ENCODE measurements around the gene GMDS.

GMDS gene

GRCh38 chr6:1800845-1801244, 444.6 kb downstream of the GMDS start:
- DNase-seq (ENCODE audit: low spot score), result no peak

GRCh38 chr6:1798965-1799325, 446.5 kb downstream of the GMDS start:
- DNase-seq (ENCODE audit: low spot score), result no peak

GRCh38 chr6:1798303-1798964, 447.0 kb downstream of the GMDS start:
- DNase-seq (ENCODE audit: low spot score), result no peak

DNA sequence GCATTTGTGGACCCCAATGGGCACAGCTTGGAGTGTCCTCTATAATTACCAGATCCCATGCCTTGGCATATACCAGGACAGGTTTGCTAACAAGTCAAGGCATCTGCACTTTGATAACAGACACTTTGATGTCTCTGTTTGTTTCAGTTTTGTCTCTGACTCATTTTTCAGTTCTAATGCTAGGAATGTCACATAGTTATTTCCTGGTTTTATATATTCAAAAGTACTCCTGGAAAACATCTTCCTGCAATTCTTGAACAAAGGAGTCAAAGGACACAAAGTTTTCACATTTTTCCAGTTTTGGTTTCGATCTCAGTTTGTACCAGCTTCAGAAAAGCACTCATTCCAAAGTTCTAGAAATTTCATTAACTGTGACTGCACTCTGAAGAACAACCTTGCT, 447.6 kb downstream of the GMDS start:
- no peak for DNase-seq (ENCODE audit: low spot score)

DNA sequence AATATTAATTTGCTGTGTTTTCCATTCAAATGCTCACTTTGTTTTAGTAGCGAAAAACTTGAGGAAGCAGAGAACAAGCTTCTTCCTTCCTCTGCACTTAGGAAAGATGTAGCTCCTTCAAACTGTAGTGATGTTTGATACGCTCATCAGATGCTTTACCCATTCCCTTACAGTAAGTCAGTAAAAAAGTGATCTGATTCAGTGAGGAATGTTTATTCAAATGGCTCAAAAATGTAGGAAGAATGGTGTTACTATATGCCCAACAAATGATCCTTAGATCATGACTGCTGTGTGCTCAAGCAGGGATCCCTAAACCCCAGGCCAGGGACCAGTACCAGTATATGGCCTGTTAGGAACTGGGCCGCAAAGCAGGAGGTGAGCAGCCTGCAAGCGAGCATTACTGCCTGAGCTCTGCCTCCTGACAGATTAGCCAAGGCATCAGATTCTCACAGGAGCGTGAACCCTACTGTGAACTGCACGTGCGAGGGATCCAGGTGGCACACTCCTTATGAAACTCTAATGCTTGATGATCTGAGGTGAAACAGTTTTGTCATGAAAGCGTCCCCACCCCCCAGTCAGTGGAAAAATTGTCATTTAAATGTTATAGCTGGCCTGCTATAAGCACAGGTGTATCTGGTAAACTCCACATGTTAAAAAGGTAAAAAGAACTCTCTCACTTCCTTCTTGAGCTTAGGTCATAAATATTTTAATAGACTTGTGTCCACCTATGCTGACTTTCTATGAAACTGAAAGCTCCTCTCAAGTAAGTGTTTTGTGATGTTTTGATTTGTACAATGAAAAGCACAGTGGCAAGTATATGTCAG, 448.5 kb downstream of the GMDS start:
- DNase-seq (ENCODE audit: low spot score), result no peak

- no peak for DNase-seq (ENCODE audit: low spot score)
These were observed 449.5 kb downstream of the GMDS start for GRCh38 chr6:1795910-1796309.

DNA sequence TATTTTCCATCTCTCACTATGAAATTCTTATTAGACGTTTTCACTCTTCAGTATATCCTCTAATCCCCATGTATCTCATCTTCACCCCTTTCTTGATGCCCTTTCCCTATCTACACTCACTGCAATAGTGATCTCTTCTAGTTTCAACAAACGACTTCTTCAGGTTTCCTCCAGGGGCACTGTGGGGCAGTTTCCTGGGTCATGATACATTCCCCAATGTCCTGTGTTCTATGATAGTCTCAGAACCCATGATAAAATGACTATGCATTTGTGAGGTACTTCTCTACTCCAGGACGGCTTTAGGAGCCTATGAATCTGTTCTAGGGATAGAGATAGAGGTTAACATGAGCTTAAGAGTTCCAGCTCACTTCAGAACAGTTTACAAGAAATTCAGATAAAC, 452.4 kb downstream of the GMDS start:
- no peak for DNase-seq (ENCODE audit: low spot score)

DNA sequence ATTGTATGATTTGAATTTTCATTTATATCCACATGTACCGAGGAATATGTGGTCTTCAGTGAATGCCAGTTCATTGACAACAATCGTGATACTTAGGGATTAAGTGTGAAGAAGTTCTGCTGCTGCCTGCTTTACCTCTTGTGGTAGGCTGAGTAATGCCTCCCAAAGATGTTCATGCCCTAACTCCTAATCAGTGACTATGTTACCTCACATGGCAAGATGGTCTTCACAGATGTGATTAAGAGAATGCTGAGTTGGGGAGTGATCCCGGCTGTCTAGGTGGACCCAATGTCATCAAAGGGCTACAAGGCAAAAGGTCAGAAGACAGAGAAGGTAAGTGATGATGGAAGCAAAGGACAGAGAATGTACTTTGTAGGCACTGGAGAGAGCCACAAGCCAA, 454.7 kb downstream of the GMDS start:
- DNase-seq (ENCODE audit: low spot score), result no peak

GRCh38 chr6:1789092-1789491, 456.3 kb downstream of the GMDS start:
- DNase-seq (ENCODE audit: low spot score), result no peak

DNA sequence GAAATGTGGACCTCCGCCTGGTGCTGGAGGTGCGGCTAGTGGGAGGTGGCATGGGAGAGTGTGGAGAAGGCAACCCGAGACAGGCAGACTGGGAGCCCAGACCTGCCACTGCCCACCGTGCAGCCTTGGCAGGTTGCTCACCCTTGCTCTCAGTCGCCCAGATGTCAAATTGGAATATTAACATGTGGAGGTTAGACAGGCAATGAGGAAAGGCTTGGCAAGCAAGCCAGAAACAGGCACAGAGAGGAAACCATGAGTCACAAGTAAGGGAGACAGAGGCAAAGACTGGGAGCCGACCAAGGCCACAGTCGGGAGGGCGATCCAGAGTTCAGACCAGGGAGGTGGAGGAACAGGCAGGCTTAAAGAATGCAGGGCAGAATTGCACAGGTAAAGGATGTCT, 457.5 kb downstream of the GMDS start:
- DNase-seq (ENCODE audit: low spot score), result no peak

- no peak for DNase-seq (ENCODE audit: low spot score)
These were observed 458.7 kb downstream of the GMDS start for GRCh38 chr6:1786455-1787453.

GRCh38 chr6:1784422-1784884, 461.0 kb downstream of the GMDS start:
- no peak for DNase-seq (ENCODE audit: low spot score)

DNA sequence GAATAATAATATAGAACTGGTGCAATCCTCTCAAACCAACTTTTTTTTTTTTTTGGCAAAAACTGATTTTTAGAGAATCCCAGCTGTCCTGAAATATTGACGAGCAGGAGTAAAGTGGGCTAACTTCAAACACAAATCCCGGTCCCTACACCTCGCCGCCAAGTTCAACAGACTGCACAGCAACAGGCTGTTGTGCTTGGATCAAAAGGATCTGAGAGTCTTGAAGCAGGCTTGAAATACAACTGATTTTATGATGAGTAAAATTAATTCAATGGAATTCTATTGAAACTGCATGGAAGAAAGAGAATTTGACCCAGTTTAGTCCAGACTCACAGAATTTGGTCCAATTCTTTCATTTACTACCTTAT, 463.6 kb downstream of the GMDS start:
- no peak for DNase-seq (ENCODE audit: low spot score)

DNA sequence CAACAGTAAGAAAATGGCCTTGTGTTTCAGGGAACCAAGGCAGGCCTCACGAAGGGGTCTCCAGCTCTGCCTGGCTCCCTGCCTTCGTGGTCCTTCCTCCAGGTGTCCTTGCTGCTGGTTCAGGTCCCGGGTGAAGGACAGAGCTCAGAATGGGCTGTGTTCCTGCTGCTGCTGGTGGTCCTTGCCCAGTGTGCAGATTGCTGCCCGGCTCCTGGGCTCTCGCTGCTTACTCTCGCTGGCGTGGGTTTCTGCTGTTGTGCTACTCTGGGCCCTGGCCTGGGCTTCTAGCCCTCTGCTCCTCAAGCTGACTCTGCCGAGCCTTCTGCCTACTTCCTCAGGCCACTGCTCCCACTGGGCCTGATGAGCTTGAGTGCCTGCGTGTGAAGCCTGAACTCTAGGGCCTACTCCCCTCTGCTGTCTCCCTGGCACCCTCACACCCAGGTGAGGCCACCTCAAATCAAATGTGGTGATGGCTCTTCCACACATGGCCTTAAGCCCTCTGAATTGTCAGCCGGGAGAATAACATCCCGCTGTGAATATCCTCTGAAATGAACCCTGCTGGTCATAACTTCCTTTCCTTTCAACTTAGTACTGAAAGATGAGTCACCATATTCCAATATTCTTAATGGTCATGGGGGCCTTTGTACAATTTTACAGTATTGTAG, 464.1 kb downstream of the GMDS start:
- no peak for DNase-seq (ENCODE audit: low spot score)

- DNase-seq (ENCODE audit: low spot score), result no peak
These were observed 465.0 kb downstream of the GMDS start for GRCh38 chr6:1780251-1780867.

DNA sequence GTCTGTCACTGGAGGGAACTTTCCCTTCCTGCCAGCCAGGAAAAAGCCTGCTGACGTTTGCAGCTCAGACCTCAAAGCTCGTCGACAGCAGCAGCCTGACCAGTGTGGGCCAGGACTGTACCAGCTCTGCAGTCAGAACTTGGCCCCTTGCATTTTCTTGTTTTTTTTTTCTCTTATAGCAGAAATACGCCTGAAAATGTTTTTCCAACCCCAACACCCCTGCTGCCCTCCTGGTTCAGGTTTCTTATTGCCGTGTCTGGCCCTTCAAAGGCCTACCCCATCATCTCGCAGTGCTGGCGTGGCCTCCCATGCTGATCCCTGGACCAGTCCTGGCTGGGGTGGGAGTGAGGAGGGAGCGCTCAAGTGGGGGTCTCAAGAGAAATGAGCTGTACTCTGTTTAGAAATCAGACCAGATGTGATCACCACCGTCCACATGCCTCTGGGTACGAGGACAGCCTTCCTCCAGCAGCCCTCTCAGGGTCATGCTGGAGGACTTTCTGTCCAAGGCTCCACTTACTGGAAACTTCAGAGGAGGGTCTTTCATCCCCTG, 466.6 kb downstream of the GMDS start:
- DNase-seq (ENCODE audit: low spot score), result no peak

- DNase-seq (ENCODE audit: low spot score), result no peak
These were observed 467.3 kb downstream of the GMDS start for GRCh38 chr6:1777921-1778685.

DNA sequence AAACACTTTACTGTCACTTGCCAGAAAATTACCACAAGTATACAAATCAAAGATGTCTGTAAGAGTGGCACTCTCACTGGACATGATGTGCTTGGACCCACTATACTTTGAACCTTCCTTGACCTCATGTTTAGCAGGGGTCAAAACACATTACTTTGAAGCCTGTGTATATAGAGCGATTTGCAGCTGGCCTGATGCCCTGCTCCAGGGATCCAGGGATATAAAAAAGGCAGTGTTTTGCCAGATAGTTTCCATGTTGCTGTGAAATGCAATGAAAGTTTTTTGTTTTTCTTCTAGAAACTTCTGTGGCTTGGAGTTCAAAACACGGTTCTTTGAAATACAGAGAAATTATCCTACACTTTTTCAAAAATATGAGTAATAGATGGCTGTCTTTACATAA, 470.0 kb downstream of the GMDS start:
- no peak for DNase-seq (ENCODE audit: low spot score)

- DNase-seq (ENCODE audit: low spot score), result no peak
These were observed 471.0 kb downstream of the GMDS start for GRCh38 chr6:1774226-1774915.

DNA sequence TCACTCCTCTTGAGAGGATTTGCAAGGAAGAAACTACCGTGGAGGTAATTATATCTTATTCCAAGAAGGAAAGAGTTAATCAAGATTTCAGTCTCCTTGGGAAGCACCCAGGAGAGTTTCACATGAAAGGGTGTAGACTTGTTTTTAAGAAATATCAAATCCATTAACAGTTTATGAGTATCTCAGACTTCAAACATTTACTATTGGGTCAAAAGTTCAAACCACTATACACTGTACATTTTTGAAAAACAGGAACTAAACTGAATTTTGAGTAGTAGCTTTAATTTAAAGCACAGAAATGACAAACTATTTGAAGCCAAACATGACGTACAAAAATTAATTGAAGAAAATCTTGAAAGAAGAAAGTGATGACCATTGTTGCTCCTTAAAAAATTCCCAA, 471.7 kb downstream of the GMDS start:
- DNase-seq (ENCODE audit: low spot score), result no peak
